Activated CD4-positive, alpha-beta memory T cell treated with anti-CD3 and anti-CD28 coated beads for 36 hours (primary cell): ENCODE data around the gene MCOLN2. TPM values are rescaled to one million over a fixed set of nuclear protein-coding genes. Genes with fewer than 3 reads are reported as not detected.

ENCODE experiments used
- CTCF ChIA-PET: fragments of 350-600 bp; sonication (Branson Sonifier 250); formaldehyde crosslinking; loops from one replicate; lab custom pipeline; 2021; ENCODE audit warnings: antibody characterized with exemption, inconsistent platforms; lab: Charles Lee
- POLR2A ChIA-PET: fragments of 350-600 bp; sonication (Branson Sonifier 250); formaldehyde crosslinking; loops from one replicate; lab custom pipeline; 2021; ENCODE audit warnings: antibody characterized with exemption; lab: Charles Lee
- DNase-seq: peaks from one replicate; pipeline ENCODE4 v3.0.0-alpha.2; 2020
- H3K27ac Mint-ChIP-seq: one replicate; pipeline ENCODE4 v1.8.0; 2021; ENCODE audit warnings: mixed read lengths
- H3K27me3 Mint-ChIP-seq: one replicate; pipeline ENCODE4 v1.8.0; 2021; ENCODE audit warnings: mixed read lengths
- H3K36me3 Mint-ChIP-seq: one replicate; pipeline ENCODE4 v1.8.0; 2021; ENCODE audit warnings: mixed read lengths
- H3K4me1 Mint-ChIP-seq: one replicate; pipeline ENCODE4 v1.8.0; 2021; ENCODE audit warnings: low read depth, mixed read lengths
- H3K4me3 Mint-ChIP-seq: one replicate; pipeline ENCODE4 v1.8.0; 2021; ENCODE audit warnings: mild to moderate bottlenecking, mixed read lengths
- H3K9me3 Mint-ChIP-seq: one replicate; pipeline ENCODE4 v1.8.0; 2021; ENCODE audit warnings: mixed read lengths
- intact Hi-C: fragments of 100-400 bp; cut with micrococcal nuclease; formaldehyde crosslinking; loops from one replicate; pipeline ENCODE4 v1.15.1; 2023
- total RNA-seq, 2 experiments: library from RNA; stranded (reverse); gene quantifications; one replicate each; pipeline ENCODE4 v1.2.3, GENCODE V29; 2021

Gene MCOLN2
- total RNA-seq, 2 experiments from 2014 or later = 42.1 to 43.2 TPM

- Mint-ChIP-seq H3K27ac (peak overlapping the region; percentile 8), H3K9me3 (no peaks in the 10 kb centered on the region), H3K4me1 (peaks cover 32% of the 10 kb centered on the region), H3K36me3 (peaks cover 56% of the 10 kb centered on the region), H3K27me3 (no peaks in the 10 kb centered on the region), H3K4me3 (no peak overlapping the region)
- intact Hi-C loops = no loop called here
- ChIA-PET POLR2A (interaction anchor here (2.2 to 3.7 kb wide), 4 partner anchors 10 to 316 kb away, joined by 8 to 41 read pairs (median 24); partner anchors contain the start of genes BCL10 and MCOLN2), CTCF (interaction anchor here (0.6 to 5.1 kb wide), 7 partner anchors 11 to 299 kb away, joined by 3 to 50 read pairs (median 13); partner anchors contain the start of genes C1orf52 and MCOLN2)
- no peak for DNase-seq
These were observed 36.5 kb downstream of the MCOLN2 start for GRCh38 chr1:84960371-84960770.

GRCh38 chr1:84959294-84959693 is 37.6 kb downstream of the MCOLN2 start:
- H3K27ac Mint-ChIP-seq = peak overlapping the region; percentile 72
- no peaks in the 10 kb centered on the region for H3K9me3 Mint-ChIP-seq
- ChIA-PET POLR2A (interaction anchor here (0.6 to 3.7 kb wide), 7 partner anchors 11 to 1791 kb away, joined by 3 to 41 read pairs (median 8); partner anchors contain the start of genes BCL10 and MCOLN2), CTCF (interaction anchor here (1.2 to 5.1 kb wide), 10 partner anchors 8 to 300 kb away, joined by 3 to 50 read pairs (median 10); partner anchors contain the start of genes C1orf52 and MCOLN2)
- H3K27me3 Mint-ChIP-seq = no peaks in the 10 kb centered on the region
- peaks cover 61% of the 10 kb centered on the region for H3K36me3 Mint-ChIP-seq
- intact Hi-C loops = loop anchor here (1.0 to 10.0 kb wide), 7 partner anchors 10 to 748 kb away; partner anchors contain the start of genes BCL10 and ZNHIT6
- DNase-seq = peak; percentile 81
- peaks cover 32% of the 10 kb centered on the region for H3K4me1 Mint-ChIP-seq
- no peak overlapping the region for H3K4me3 Mint-ChIP-seq

- CTCF ChIA-PET = interaction anchor here (1.5 to 5.1 kb wide), 10 partner anchors 11 to 301 kb away, joined by 3 to 50 read pairs (median 11); partner anchors contain the start of genes C1orf52 and MCOLN2
These were observed 38.9 kb downstream of the MCOLN2 start for GRCh38 chr1:84957966-84958365.

GRCh38 chr1:84956655-84957054 is 40.3 kb downstream of the MCOLN2 start:
- ChIA-PET POLR2A (no interaction called here), CTCF (interaction anchor here (0.9 to 5.1 kb wide), 8 partner anchors 12 to 303 kb away, joined by 3 to 50 read pairs (median 7); partner anchors contain the start of genes C1orf52 and MCOLN2)
- intact Hi-C loops = loop anchor here (5.0 to 10.0 kb wide), 2 partner anchors 618 to 751 kb away; partner anchors contain the start of gene ZNHIT6

More at GRCh38 chr1:84957966-84958365, 38.9 kb downstream of the MCOLN2 start:
- peaks cover 32% of the 10 kb centered on the region for H3K4me1 Mint-ChIP-seq
- peaks cover 59% of the 10 kb centered on the region for H3K36me3 Mint-ChIP-seq
- POLR2A ChIA-PET = interaction anchor here (1.0 to 3.7 kb wide), 4 partner anchors 13 to 38 kb away, joined by 3 to 36 read pairs (median 6); no protein-coding TSS in a partner anchor
- DNase-seq = no peak
- H3K4me3 Mint-ChIP-seq = no peak overlapping the region
- intact Hi-C loops = loop anchor here (5.0 to 10.0 kb wide), 2 partner anchors 617 to 749 kb away; partner anchors contain the start of gene ZNHIT6
- H3K27me3 Mint-ChIP-seq = no peaks in the 10 kb centered on the region
- H3K9me3 Mint-ChIP-seq = no peaks in the 10 kb centered on the region
- no peak overlapping the region for H3K27ac Mint-ChIP-seq

GRCh38 chr1:84956097-84956496 is 40.8 kb downstream of the MCOLN2 start:
- Mint-ChIP-seq H3K36me3 (peaks cover 66% of the 10 kb centered on the region), H3K27me3 (no peaks in the 10 kb centered on the region), H3K9me3 (no peaks in the 10 kb centered on the region), H3K4me3 (no peak overlapping the region), H3K27ac (no peak overlapping the region), H3K4me1 (peaks cover 23% of the 10 kb centered on the region)
- ChIA-PET POLR2A (no interaction called here), CTCF (interaction anchor here (0.9 to 5.1 kb wide), 7 partner anchors 11 to 303 kb away, joined by 3 to 50 read pairs (median 4); partner anchors contain the start of gene C1orf52)
- intact Hi-C loops = loop anchor here (5.0 to 10.0 kb wide), 2 partner anchors 619 to 751 kb away; partner anchors contain the start of gene ZNHIT6
- no peak for DNase-seq

More at GRCh38 chr1:84956655-84957054, 40.3 kb downstream of the MCOLN2 start:
- H3K27ac Mint-ChIP-seq = no peak overlapping the region
- peaks cover 29% of the 10 kb centered on the region for H3K4me1 Mint-ChIP-seq
- H3K36me3 Mint-ChIP-seq = peaks cover 64% of the 10 kb centered on the region
- H3K9me3 Mint-ChIP-seq = no peaks in the 10 kb centered on the region
- DNase-seq = no peak
- no peak overlapping the region for H3K4me3 Mint-ChIP-seq
- no peaks in the 10 kb centered on the region for H3K27me3 Mint-ChIP-seq

- Mint-ChIP-seq H3K4me1 (peaks cover 21% of the 10 kb centered on the region), H3K36me3 (peaks cover 72% of the 10 kb centered on the region), H3K9me3 (peaks cover 16% of the 10 kb centered on the region), H3K4me3 (no peak overlapping the region), H3K27me3 (no peaks in the 10 kb centered on the region), H3K27ac (no peak overlapping the region)
- ChIA-PET CTCF (interaction anchor here (1.2 to 9.9 kb wide), 2 partner anchors 78 to 307 kb away, joined by 3 to 229 read pairs; partner anchors contain the start of gene C1orf52), POLR2A (no interaction called here)
- DNase-seq = no peak
- intact Hi-C loops = loop anchor here (5.0 to 10.0 kb wide), 4 partner anchors 143 to 1065 kb away; partner anchors contain the start of genes GNG5 and SPATA1
These were observed 47.2 kb downstream of the MCOLN2 start for GRCh38 chr1:84949664-84950063.

- Mint-ChIP-seq H3K27ac (no peak overlapping the region), H3K9me3 (peaks cover 16% of the 10 kb centered on the region), H3K4me3 (no peak overlapping the region), H3K4me1 (peaks cover 26% of the 10 kb centered on the region), H3K27me3 (no peaks in the 10 kb centered on the region), H3K36me3 (peaks cover 60% of the 10 kb centered on the region)
- intact Hi-C loops = loop anchor here (5.0 to 10.0 kb wide), 3 partner anchors 145 to 1067 kb away; partner anchors contain the start of genes GNG5 and SPATA1
- DNase-seq = no peak
- ChIA-PET POLR2A (no interaction called here), CTCF (interaction anchor here (1.5 to 9.9 kb wide), 6 partner anchors 10 to 309 kb away, joined by 3 to 229 read pairs (median 5); partner anchors contain the start of gene C1orf52)
These were observed 49.1 kb downstream of the MCOLN2 start for GRCh38 chr1:84947536-84948410.

GRCh38 chr1:84946631-84947030 is 50.3 kb downstream of the MCOLN2 start:
- CTCF ChIA-PET = interaction anchor here (1.6 to 9.9 kb wide), 3 partner anchors 11 to 310 kb away, joined by 5 to 229 read pairs (median 175); partner anchors contain the start of gene C1orf52
- Mint-ChIP-seq H3K9me3 (peaks cover 16% of the 10 kb centered on the region), H3K27me3 (no peaks in the 10 kb centered on the region), H3K36me3 (peaks cover 48% of the 10 kb centered on the region), H3K4me1 (peaks cover 26% of the 10 kb centered on the region), H3K27ac (no peak overlapping the region), H3K4me3 (no peak overlapping the region)
- no peak for DNase-seq
- intact Hi-C loops = loop anchor here (5.0 to 10.0 kb wide), 3 partner anchors 146 to 1068 kb away; partner anchors contain the start of genes GNG5 and SPATA1
- POLR2A ChIA-PET = no interaction called here

GRCh38 chr1:84944767-84945486 is 52.0 kb downstream of the MCOLN2 start:
- H3K36me3 Mint-ChIP-seq = peaks cover 33% of the 10 kb centered on the region
- peaks cover 26% of the 10 kb centered on the region for H3K4me1 Mint-ChIP-seq
- peak overlapping the region; percentile 75 for H3K4me3 Mint-ChIP-seq
- intact Hi-C loops = loop anchor here (1.0 to 10.0 kb wide), 15 partner anchors 14 to 1070 kb away; partner anchors contain the start of genes C1orf52, GNG5, SPATA1 and SYDE2
- H3K27me3 Mint-ChIP-seq = no peaks in the 10 kb centered on the region
- peaks cover 9% of the 10 kb centered on the region for H3K9me3 Mint-ChIP-seq
- POLR2A ChIA-PET = interaction anchor here (0.7 to 1.4 kb wide), 6 partner anchors 9 to 315 kb away, joined by 3 to 8 read pairs (median 4); partner anchors contain the start of genes C1orf52 and MCOLN3
- CTCF ChIA-PET = interaction anchor here (0.5 to 9.9 kb wide), 77 partner anchors 8 to 792 kb away, joined by 3 to 229 read pairs (median 5); partner anchors contain the start of genes BCL10, C1orf52, DDAH1 and MCOLN2
- peak overlapping the region; percentile 90 for H3K27ac Mint-ChIP-seq
- DNase-seq = peak; percentile 72

- peaks cover 20% of the 10 kb centered on the region for H3K36me3 Mint-ChIP-seq
- H3K4me1 Mint-ChIP-seq = peaks cover 22% of the 10 kb centered on the region
- H3K27ac Mint-ChIP-seq = no peak overlapping the region
- DNase-seq = no peak
- H3K27me3 Mint-ChIP-seq = no peaks in the 10 kb centered on the region
- intact Hi-C loops = loop anchor here (10.0 kb wide), 2 partner anchors 437 to 1073 kb away; partner anchors contain the start of genes GNG5 and SPATA1
- CTCF ChIA-PET = interaction anchor here (1.4 to 9.9 kb wide), 2 partner anchors 86 to 314 kb away, joined by 8 to 229 read pairs; partner anchors contain the start of gene C1orf52
- POLR2A ChIA-PET = interaction anchor here (1.1 kb wide), 1 partner anchor 318 kb away, joined by 3 read pairs; no protein-coding TSS in a partner anchor
- H3K9me3 Mint-ChIP-seq = no peaks in the 10 kb centered on the region
- H3K4me3 Mint-ChIP-seq = no peak overlapping the region
These were observed 55.1 kb downstream of the MCOLN2 start for GRCh38 chr1:84941843-84942242.
